GM19193 (cell line): ENCODE data around the gene MYBBP1A.

ENCODE experiments used
- POLR2A ChIP-seq: IDR thresholded peaks from 4 replicates; pipeline ENCODE4 v1.6.1; 2011; ENCODE audit not compliant: insufficient read depth, insufficient read length; ENCODE audit errors: extremely low read depth

The MYBBP1A gene

GRCh38 chr17:4503283-4504025, 51.7 kb downstream of the MYBBP1A start:
- TF ChIP-seq POLR2A = no peak

- no peak for TF ChIP-seq POLR2A
These were observed 52.6 kb downstream of the MYBBP1A start for GRCh38 chr17:4502466-4503154.

- no peak for TF ChIP-seq POLR2A
These were observed 53.8 kb downstream of the MYBBP1A start for GRCh38 chr17:4501295-4501949.

- TF ChIP-seq POLR2A = no peak
These were observed 55.0 kb downstream of the MYBBP1A start for GRCh38 chr17:4500191-4500571.

- TF ChIP-seq POLR2A = no peak
These were observed 55.6 kb downstream of the MYBBP1A start for GRCh38 chr17:4499431-4500190.

GRCh38 chr17:4498461-4499397, 56.5 kb downstream of the MYBBP1A start, which contains the start of gene SPNS2:
Gene SPNS2 (plus strand): TSS chr17:4498881. CDS start chr17:4499048, 167 bp downstream.
- TF ChIP-seq POLR2A = no peak

GRCh38 chr17:4497101-4497824, 57.9 kb downstream of the MYBBP1A start:
- TF ChIP-seq POLR2A = no peak

GRCh38 chr17:4492721-4493561, 62.2 kb downstream of the MYBBP1A start:
- no peak for TF ChIP-seq POLR2A

- TF ChIP-seq POLR2A = no peak
These were observed 64.5 kb downstream of the MYBBP1A start for GRCh38 chr17:4490637-4491061.

- no peak for TF ChIP-seq POLR2A
These were observed 65.0 kb downstream of the MYBBP1A start for GRCh38 chr17:4490109-4490591.

- no peak for TF ChIP-seq POLR2A
These were observed 66.1 kb downstream of the MYBBP1A start for GRCh38 chr17:4488989-4489595.
